Measurements from ENCODE around the gene PPRC1. TPM values are rescaled to one million over a fixed set of nuclear protein-coding genes. Genes with fewer than 3 reads are reported as not detected.
A peak's percentile ranks its signal among the peaks of the same experiment; 100 is the strongest.
"Not testable (repeated sequence)": the region's sequence is repeated elsewhere in the genome, so short reads cannot be mapped to it uniquely, and the experiment has no call there.

Gene PPRC1
- total RNA-seq, 2 experiments from 2014 or later = 61.3 to 74.7 TPM

GRCh38 chr10:102167861-102168260 is 35.0 kb downstream of the PPRC1 start:
- ChIA-PET CTCF (interaction anchor here (0.8 to 5.6 kb wide), 7 partner anchors 10 to 185 kb away, joined by 3 to 66 read pairs (median 6); partner anchors contain the start of gene ELOVL3), POLR2A (interaction anchor here (1.5 kb wide), 1 partner anchor 59 kb away, joined by 3 read pairs; the partner anchor contains the start of gene ELOVL3)
- Mint-ChIP-seq H3K4me3 (no peak overlapping the region), H3K27ac (no peak overlapping the region), H3K36me3 (ENCODE audit: low read depth) (peaks cover 2% of the 10 kb centered on the region), H3K9me3 (ENCODE audit: low read depth) (no peaks in the 10 kb centered on the region), H3K27me3 (no peaks in the 10 kb centered on the region), H3K4me1 (peaks cover 4% of the 10 kb centered on the region)
- intact Hi-C loops (cut with DNase I, micrococcal nuclease) = loop anchor here (2.0 to 10.0 kb wide), 3 partner anchors 13 to 417 kb away; no protein-coding TSS in a partner anchor
- ATAC-seq = no peak
- DNase-seq = no peak

GRCh38 chr10:102170602-102171001 is 37.8 kb downstream of the PPRC1 start:
- Mint-ChIP-seq H3K4me3 (peak overlapping the region; percentile 8), H3K4me1 (peaks cover 4% of the 10 kb centered on the region), H3K36me3 (ENCODE audit: low read depth) (no peaks in the 10 kb centered on the region), H3K27ac (no peak overlapping the region), H3K27me3 (no peaks in the 10 kb centered on the region), H3K9me3 (ENCODE audit: low read depth) (no peaks in the 10 kb centered on the region)
- ChIA-PET CTCF (interaction anchor here (0.6 to 5.6 kb wide), 19 partner anchors 13 to 377 kb away, joined by 3 to 66 read pairs (median 4); partner anchors contain the start of gene ELOVL3), POLR2A (interaction anchor here (1.2 to 1.5 kb wide), 2 partner anchors 10 to 19 kb away, joined by 3 to 7 read pairs; partner anchors contain the start of gene NOLC1)
- no peak for DNase-seq
- intact Hi-C loops (cut with DNase I, micrococcal nuclease) = no loop called here
- no peak for ATAC-seq

DNA sequence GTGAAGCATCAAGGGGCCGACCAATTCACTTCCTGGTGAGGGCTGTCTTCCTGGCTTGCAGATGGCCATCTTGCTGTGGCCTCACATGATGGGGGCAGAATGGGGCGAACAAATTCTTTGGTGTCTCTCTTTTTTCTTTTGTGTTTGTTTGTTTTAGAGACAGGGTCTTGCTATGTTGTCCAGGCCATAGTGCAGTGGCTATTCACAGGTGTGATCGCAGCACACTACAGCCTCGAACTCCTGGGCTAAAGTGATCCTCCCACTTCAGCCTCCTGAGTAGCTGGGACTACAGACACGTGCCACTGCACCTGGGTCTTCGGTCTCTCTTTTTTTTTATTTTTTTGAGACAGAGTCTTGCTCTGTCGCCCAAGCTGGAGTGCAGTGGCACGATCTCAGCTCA is 39.4 kb downstream of the PPRC1 start:
- H3K27ac Mint-ChIP-seq = no peak overlapping the region
- no peaks in the 10 kb centered on the region for H3K9me3 Mint-ChIP-seq (ENCODE audit: low read depth)
- H3K4me1 Mint-ChIP-seq = peaks cover 4% of the 10 kb centered on the region
- ATAC-seq (no peak), DNase-seq (no peak)
- H3K36me3 Mint-ChIP-seq (ENCODE audit: low read depth) = no peaks in the 10 kb centered on the region
- ChIA-PET CTCF (interaction anchor here (0.6 to 0.9 kb wide), 3 partner anchors 16 to 213 kb away, joined by 3 read pairs; no protein-coding TSS in a partner anchor), POLR2A (no interaction called here)
- intact Hi-C loops (cut with DNase I, micrococcal nuclease) = no loop called here
- H3K27me3 Mint-ChIP-seq = no peaks in the 10 kb centered on the region
- no peak overlapping the region for H3K4me3 Mint-ChIP-seq

DNA sequence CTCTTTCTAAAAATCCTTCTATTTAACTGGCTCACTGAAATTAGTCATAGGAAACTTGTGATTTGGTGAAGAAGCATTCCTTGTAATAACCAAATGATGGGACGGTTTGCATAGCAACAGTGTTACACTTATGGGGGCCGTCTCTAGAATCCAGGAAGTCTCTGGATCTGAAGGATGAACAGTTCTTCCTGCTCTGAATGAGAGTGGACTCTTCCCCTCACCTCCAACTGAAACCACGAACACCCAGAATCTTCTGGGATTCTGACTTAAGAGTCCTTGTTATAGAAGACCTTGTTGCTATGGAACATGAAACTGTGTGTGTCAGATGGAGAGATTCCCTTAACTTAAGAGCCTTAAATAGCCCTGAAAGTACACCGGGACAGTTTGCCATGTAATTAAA is 42.6 kb downstream of the PPRC1 start:
- ATAC-seq (no peak), DNase-seq (no peak)
- Mint-ChIP-seq H3K9me3 (ENCODE audit: low read depth) (no peaks in the 10 kb centered on the region), H3K4me1 (no peaks in the 10 kb centered on the region), H3K36me3 (ENCODE audit: low read depth) (no peaks in the 10 kb centered on the region), H3K27ac (no peak overlapping the region), H3K4me3 (no peak overlapping the region), H3K27me3 (peaks cover 4% of the 10 kb centered on the region)
- ChIA-PET CTCF (no interaction called here), POLR2A (interaction anchor here (0.6 kb wide), 1 partner anchor 301 kb away, joined by 3 read pairs; no protein-coding TSS in a partner anchor)
- intact Hi-C loops (cut with DNase I, micrococcal nuclease) = no loop called here

- Mint-ChIP-seq H3K4me3 (no peak overlapping the region), H3K27ac (no peak overlapping the region), H3K4me1 (peaks cover 12% of the 10 kb centered on the region), H3K27me3 (no peaks in the 10 kb centered on the region), H3K9me3 (ENCODE audit: low read depth) (peaks cover 3% of the 10 kb centered on the region), H3K36me3 (ENCODE audit: low read depth) (no peaks in the 10 kb centered on the region)
- CTCF ChIA-PET = interaction anchor here (0.9 kb wide), 1 partner anchor 45 kb away, joined by 4 read pairs; no protein-coding TSS in a partner anchor
- intact Hi-C loops (cut with DNase I, micrococcal nuclease) = no loop called here
- POLR2A ChIA-PET = no interaction called here
- no peak for ATAC-seq
- DNase-seq = no peak
Measured at GRCh38 chr10:102184606-102185005, 51.8 kb downstream of the PPRC1 start.

- Mint-ChIP-seq H3K4me1 (peaks cover 12% of the 10 kb centered on the region), H3K4me3 (no peak overlapping the region), H3K27ac (no peak overlapping the region), H3K36me3 (ENCODE audit: low read depth) (no peaks in the 10 kb centered on the region), H3K27me3 (no peaks in the 10 kb centered on the region), H3K9me3 (ENCODE audit: low read depth) (peaks cover 3% of the 10 kb centered on the region)
- ChIA-PET POLR2A (no interaction called here), CTCF (no interaction called here)
- intact Hi-C loops (cut with DNase I, micrococcal nuclease) = no loop called here
- DNase-seq (no peak), ATAC-seq (no peak)
Measured at GRCh38 chr10:102185272-102185671, 52.4 kb downstream of the PPRC1 start.

DNA sequence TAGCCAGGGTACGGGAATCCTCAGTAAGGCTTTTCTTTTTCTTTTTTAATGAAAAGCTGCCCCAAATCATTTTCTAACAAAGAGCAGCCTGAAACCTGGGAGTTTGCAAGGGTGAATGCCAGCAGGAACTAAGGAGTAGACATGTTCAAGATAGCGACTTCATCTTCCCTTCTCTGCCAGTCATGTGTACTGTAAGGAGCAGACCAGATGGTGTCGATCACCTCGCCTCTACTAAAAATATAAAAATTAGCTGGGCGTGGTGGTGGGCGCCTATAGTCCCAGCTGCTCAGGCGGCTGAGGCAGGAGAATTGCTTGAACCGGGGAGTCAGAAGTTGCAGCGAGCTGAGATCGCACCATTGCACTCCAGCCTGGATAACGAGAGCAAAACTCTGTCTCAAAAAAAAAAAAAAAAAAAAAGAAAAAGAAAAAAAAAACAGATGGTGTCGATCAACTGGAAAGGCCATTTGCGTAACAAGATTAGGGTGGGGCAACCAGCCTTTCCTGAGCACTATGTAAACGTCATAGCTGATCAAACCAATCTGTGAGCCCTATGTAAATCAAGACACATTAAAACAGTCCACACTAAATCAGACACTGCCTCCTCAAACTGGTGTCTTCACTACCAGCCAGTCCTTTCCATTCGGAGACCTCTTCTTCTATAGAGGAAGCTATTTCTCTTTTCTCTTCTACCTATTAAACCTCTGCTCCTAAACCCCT is 53.1 kb downstream of the PPRC1 start:
- CTCF ChIA-PET = interaction anchor here (0.6 to 1.0 kb wide), 4 partner anchors 16 to 327 kb away, joined by 3 to 4 read pairs (median 3); no protein-coding TSS in a partner anchor
- intact Hi-C loops (cut with DNase I, micrococcal nuclease) = no loop called here
- no peaks in the 10 kb centered on the region for H3K36me3 Mint-ChIP-seq (ENCODE audit: low read depth)

DNA sequence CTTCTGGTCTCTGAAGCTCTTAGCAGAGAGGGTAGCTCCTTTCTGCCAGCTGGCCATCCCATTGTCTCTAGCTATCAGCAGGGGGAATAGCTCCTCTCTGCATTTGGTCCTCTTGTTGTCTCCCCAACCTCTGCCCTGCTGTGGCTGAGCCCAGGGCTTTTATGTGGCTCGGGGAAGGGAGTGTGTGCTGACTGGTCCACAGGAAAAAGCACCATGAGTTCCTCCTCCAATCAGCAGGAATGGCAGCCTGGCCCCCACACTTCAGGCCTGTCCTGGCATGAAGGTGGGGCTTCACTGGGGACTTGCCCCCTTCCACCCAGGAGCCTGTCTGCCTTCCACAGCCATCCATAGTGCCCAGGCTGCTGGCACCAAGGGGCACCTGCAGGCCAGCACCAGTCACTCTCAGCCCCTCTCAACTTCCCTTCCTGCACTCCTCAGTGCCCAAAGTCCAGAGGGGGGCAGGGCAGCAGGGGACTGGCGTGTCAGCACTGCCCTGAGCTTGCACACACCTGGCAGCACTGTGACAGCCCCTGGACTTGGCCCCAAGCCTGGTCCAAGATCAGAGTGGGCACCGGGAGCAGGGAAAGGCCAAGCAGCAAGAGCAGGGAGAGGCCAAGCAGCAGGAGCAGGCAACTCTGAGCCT is 55.6 kb downstream of the PPRC1 start:
- intact Hi-C loops (cut with DNase I, micrococcal nuclease) = no loop called here
- no peak overlapping the region for H3K4me3 Mint-ChIP-seq
- H3K9me3 Mint-ChIP-seq (ENCODE audit: low read depth) = peaks cover 13% of the 10 kb centered on the region
- H3K4me1 Mint-ChIP-seq = peaks cover 14% of the 10 kb centered on the region
- CTCF ChIA-PET = interaction anchor here (0.6 to 2.8 kb wide), 10 partner anchors 16 to 263 kb away, joined by 3 to 15 read pairs (median 4); partner anchors contain the start of gene C10orf95
- POLR2A ChIA-PET = interaction anchor here (0.6 to 1.2 kb wide), 2 partner anchors 19 to 25 kb away, joined by 4 to 5 read pairs; no protein-coding TSS in a partner anchor
- DNase-seq (no peak), ATAC-seq (no peak)
- no peaks in the 10 kb centered on the region for H3K27me3 Mint-ChIP-seq
- H3K36me3 Mint-ChIP-seq (ENCODE audit: low read depth) = no peaks in the 10 kb centered on the region
- no peak overlapping the region for H3K27ac Mint-ChIP-seq

More for the DNA sequence above, 53.1 kb downstream of the PPRC1 start:
- POLR2A ChIA-PET = no interaction called here
- DNase-seq (no peak), ATAC-seq (no peak)
- no peak overlapping the region for H3K4me3 Mint-ChIP-seq
- no peaks in the 10 kb centered on the region for H3K27me3 Mint-ChIP-seq
- peaks cover 3% of the 10 kb centered on the region for H3K9me3 Mint-ChIP-seq (ENCODE audit: low read depth)
- no peak overlapping the region for H3K27ac Mint-ChIP-seq
- peaks cover 12% of the 10 kb centered on the region for H3K4me1 Mint-ChIP-seq

DNA sequence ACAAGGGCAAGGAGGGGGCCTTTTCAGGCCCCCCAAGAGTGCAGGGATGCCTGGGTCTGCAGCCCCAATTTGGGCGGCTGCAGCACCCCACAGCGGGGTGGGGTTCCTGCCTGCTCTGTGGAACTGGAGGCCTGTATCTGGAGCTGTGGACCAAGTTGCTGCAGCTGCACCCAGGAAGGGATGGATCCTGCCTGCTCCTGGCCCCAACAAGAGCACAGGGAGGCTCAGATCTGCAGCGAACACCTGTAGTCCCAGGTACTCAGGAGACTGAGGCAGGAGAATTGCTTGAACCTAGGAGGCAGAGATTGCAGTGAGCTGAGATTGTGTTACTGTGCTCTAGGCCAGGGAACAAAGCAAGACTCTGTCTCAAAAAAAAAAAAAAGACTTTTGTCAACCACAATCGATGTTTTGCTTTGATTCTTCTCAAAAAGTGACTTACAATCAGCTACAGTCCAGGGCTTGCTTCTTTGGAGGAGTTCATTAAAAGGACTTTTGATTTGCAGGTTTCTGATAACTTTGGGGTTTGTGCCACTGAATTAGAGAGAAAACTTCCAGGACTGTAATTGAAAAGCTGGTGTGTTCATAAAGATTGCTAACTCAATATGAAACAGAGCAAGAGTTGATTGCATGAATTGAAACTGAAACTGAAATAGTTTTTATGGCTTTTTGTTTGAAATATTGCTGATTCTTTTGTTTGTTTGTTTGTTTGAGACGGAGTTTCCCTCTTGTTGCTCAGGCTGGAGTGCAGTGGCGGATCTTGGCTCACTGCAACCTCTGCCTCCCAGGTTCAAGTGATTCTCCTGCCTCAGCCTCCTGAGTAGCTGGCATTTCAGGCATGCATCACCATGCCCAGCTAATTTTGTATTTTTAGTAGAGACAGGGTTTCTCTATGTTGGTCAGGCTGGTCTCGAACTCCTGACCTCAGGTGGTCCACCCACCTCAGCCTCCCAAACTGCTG is 56.4 kb downstream of the PPRC1 start:
- CTCF ChIA-PET = interaction anchor here (0.6 to 2.8 kb wide), 14 partner anchors 10 to 274 kb away, joined by 3 to 15 read pairs (median 4); partner anchors contain the start of gene ELOVL3
- POLR2A ChIA-PET = interaction anchor here (0.6 to 1.0 kb wide), 5 partner anchors 35 to 451 kb away, joined by 3 to 7 read pairs (median 5); no protein-coding TSS in a partner anchor
- H3K4me3 Mint-ChIP-seq; H3K36me3 Mint-ChIP-seq (ENCODE audit: low read depth); intact Hi-C loops (cut with DNase I, micrococcal nuclease); H3K27me3 Mint-ChIP-seq: not testable (repeated sequence)
- Mint-ChIP-seq H3K9me3 (ENCODE audit: low read depth) (peaks cover 13% of the 10 kb centered on the region), H3K4me1 (peaks cover 15% of the 10 kb centered on the region), H3K27ac (peak overlapping the region; percentile 48)
- ATAC-seq = peak; percentile 85
- peak; percentile 44 for DNase-seq

DNA sequence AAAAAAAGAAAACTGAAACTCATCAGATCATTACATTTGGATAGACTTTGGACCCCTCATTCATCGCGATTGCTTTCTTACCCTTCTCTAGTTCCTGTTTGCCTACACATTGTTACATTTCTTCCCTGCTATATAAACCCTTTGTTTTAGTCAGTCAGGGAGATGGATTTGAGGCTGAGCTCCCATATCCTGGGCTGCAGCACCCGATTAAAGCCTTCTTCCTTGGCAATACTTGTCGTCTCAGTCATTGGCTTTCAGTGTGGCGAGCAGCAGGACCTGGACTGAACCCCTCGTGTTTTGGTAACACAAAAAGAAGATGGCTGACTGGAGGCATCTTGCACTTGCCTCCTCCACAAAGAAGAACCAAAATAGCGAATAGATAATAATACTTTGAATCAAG is 59.1 kb downstream of the PPRC1 start:
- no peak overlapping the region for H3K27ac Mint-ChIP-seq
- ChIA-PET CTCF (no interaction called here), POLR2A (no interaction called here)
- H3K36me3 Mint-ChIP-seq (ENCODE audit: low read depth) = no peaks in the 10 kb centered on the region
- DNase-seq (no peak), ATAC-seq (no peak)
- H3K4me3 Mint-ChIP-seq = no peak overlapping the region
- intact Hi-C loops (cut with DNase I, micrococcal nuclease) = no loop called here
- peaks cover 18% of the 10 kb centered on the region for H3K4me1 Mint-ChIP-seq
- H3K27me3 Mint-ChIP-seq = no peaks in the 10 kb centered on the region
- peaks cover 10% of the 10 kb centered on the region for H3K9me3 Mint-ChIP-seq (ENCODE audit: low read depth)
